Endodermal cell (in vitro differentiated cells): ENCODE measurements around the gene WDFY3. TPM values are rescaled to one million over a fixed set of nuclear protein-coding genes. Genes with fewer than 3 reads are reported as not detected.
"Not testable (repeated sequence)": the region's sequence is repeated elsewhere in the genome, so short reads cannot be mapped to it uniquely, and the experiment has no call there.

ENCODE experiments used
- DNase-seq: peaks from one replicate; pipeline ENCODE4 v3.0.0-alpha.2; 2017
- H3K27ac ChIP-seq: 2 replicates; pipeline ENCODE4 v1.5.1; 2013; ENCODE audit warnings: mild to moderate bottlenecking, low read depth, low read length, moderate library complexity
- H3K27me3 ChIP-seq: 2 replicates; pipeline ENCODE4 v1.6.1; 2013; ENCODE audit warnings: mild to moderate bottlenecking, low read length, moderate library complexity; ENCODE audit not compliant: insufficient read depth, control insufficient read depth, poor library complexity, severe bottlenecking
- H3K36me3 ChIP-seq: 2 replicates; pipeline ENCODE4 v1.7.0; 2013; ENCODE audit warnings: mild to moderate bottlenecking, low read length, moderate library complexity; ENCODE audit not compliant: control insufficient read depth, insufficient read depth
- H3K4me1 ChIP-seq: one replicate; pipeline ENCODE4 v1.7.0; 2013; ENCODE audit warnings: low read length; ENCODE audit not compliant: control insufficient read depth, insufficient read depth
- H3K4me3 ChIP-seq: 2 replicates; pipeline ENCODE4 v1.5.1; 2013; ENCODE audit warnings: mild to moderate bottlenecking, low read length, moderate library complexity
- H3K9ac ChIP-seq: 2 replicates; pipeline ENCODE4 v1.6.1; 2013; ENCODE audit warnings: mild to moderate bottlenecking, low read length, moderate library complexity; ENCODE audit not compliant: poor library complexity, severe bottlenecking; ENCODE audit errors: extremely low read depth
- H3K9me3 ChIP-seq: 2 replicates; pipeline ENCODE4 v1.6.1; 2013; ENCODE audit warnings: mild to moderate bottlenecking, low read length, moderate library complexity; ENCODE audit not compliant: control insufficient read depth
- H3K27ac Mint-ChIP-seq: 2 replicates; pipeline ENCODE4 v1.8.0; 2020; ENCODE audit warnings: mixed read lengths
- H3K27me3 Mint-ChIP-seq: 2 replicates; pipeline ENCODE4 v1.8.0; 2021; ENCODE audit warnings: mild to moderate bottlenecking, mixed read lengths; ENCODE audit not compliant: insufficient read depth
- H3K36me3 Mint-ChIP-seq: 2 replicates; pipeline ENCODE4 v1.8.0; 2020; ENCODE audit warnings: low read depth, mixed read lengths
- H3K4me1 Mint-ChIP-seq: 2 replicates; pipeline ENCODE4 v1.8.0; 2020; ENCODE audit warnings: mixed read lengths
- H3K4me3 Mint-ChIP-seq: 2 replicates; pipeline ENCODE4 v1.8.0; 2020; ENCODE audit warnings: mild to moderate bottlenecking, moderate library complexity, mixed read lengths
- H3K9me3 Mint-ChIP-seq: 2 replicates; pipeline ENCODE4 v1.8.0; 2020; ENCODE audit warnings: mild to moderate bottlenecking, mixed read lengths
- WGBS, 2 experiments: methylation state at CpG; one replicate each; pipeline versions ENCODE4 v1.1.5 to v1.1.7; 2013; ENCODE audit warnings: missing lambda C conversion rate in 2 of 2, mixed read lengths in 1 of 2; ENCODE audit not compliant: insufficient coverage in 1 of 2, insufficient read length in 1 of 2; 5-methylcytosine and 5-hydroxymethylcytosine counted together
- total RNA-seq, 2 donors: library from RNA; stranded (reverse); fragmentation: NEBNext Ultra II Directional in 1 of 2; extraction: Animal tissue kit (Norgen Biotek cat#: 25700) in 1 of 2; gene quantifications; 2 replicates in 1 of 2; 3 replicates in 1 of 2; pipeline ENCODE4 v1.2.1, GENCODE V29; 2021
- TF ChIP-seq, protein P1 (sequence below): fragments of 200-600 bp; sonication (generic); conservative IDR thresholded peaks from 2 replicates; pipeline ENCODE4 v1.5.0; 2021; ENCODE audit warnings: antibody characterized with exemption, mild to moderate bottlenecking

Gene WDFY3
- total RNA-seq, 2 donors from 2014 or later, result 91.1 to 103 TPM

DNA sequence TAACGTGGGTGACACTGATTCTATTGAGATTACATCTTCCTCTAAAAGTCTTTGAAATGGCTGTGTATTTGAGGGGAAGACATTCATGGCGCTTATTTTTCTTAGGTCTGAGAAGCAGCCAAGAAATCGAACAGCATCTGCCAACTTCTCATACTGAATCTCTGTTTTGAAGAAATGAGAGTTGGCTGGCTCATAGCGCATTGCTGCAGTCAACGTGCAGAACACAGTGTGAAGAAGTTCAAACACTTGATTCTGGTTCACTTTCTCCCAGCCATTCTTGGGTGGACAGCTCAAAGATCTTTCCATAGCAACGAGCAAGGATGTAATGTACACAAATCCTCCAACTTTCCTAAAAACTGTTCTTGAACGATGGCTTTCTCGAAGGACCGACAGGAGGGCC is 156.5 kb downstream of the WDFY3 start:
- no peaks in the 10 kb centered on the region for H3K9me3 ChIP-seq
- no peak overlapping the region for H3K27ac Mint-ChIP-seq
- H3K4me1 Mint-ChIP-seq, result no peaks in the 10 kb centered on the region
- no peak overlapping the region for H3K4me3 ChIP-seq
- no peak overlapping the region for H3K27ac ChIP-seq
- H3K27me3 Mint-ChIP-seq, result no peaks in the 10 kb centered on the region
- H3K36me3 ChIP-seq, result peaks cover 67% of the 10 kb centered on the region
- no peaks in the 10 kb centered on the region for H3K9me3 Mint-ChIP-seq
- 94 to 96% methylated on average over 4 to 9 of the region's 9 CpGs for WGBS, 2 experiments
- no peak overlapping the region for H3K4me3 Mint-ChIP-seq
- TF ChIP-seq, protein P1, sequence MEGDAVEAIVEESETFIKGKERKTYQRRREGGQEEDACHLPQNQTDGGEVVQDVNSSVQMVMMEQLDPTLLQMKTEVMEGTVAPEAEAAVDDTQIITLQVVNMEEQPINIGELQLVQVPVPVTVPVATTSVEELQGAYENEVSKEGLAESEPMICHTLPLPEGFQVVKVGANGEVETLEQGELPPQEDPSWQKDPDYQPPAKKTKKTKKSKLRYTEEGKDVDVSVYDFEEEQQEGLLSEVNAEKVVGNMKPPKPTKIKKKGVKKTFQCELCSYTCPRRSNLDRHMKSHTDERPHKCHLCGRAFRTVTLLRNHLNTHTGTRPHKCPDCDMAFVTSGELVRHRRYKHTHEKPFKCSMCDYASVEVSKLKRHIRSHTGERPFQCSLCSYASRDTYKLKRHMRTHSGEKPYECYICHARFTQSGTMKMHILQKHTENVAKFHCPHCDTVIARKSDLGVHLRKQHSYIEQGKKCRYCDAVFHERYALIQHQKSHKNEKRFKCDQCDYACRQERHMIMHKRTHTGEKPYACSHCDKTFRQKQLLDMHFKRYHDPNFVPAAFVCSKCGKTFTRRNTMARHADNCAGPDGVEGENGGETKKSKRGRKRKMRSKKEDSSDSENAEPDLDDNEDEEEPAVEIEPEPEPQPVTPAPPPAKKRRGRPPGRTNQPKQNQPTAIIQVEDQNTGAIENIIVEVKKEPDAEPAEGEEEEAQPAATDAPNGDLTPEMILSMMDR, result no peak
- no peak for DNase-seq
- H3K36me3 Mint-ChIP-seq, result peaks cover 26% of the 10 kb centered on the region
- no peaks in the 10 kb centered on the region for H3K4me1 ChIP-seq
- no peaks in the 10 kb centered on the region for H3K27me3 ChIP-seq
- H3K9ac ChIP-seq, result no peak overlapping the region

DNA sequence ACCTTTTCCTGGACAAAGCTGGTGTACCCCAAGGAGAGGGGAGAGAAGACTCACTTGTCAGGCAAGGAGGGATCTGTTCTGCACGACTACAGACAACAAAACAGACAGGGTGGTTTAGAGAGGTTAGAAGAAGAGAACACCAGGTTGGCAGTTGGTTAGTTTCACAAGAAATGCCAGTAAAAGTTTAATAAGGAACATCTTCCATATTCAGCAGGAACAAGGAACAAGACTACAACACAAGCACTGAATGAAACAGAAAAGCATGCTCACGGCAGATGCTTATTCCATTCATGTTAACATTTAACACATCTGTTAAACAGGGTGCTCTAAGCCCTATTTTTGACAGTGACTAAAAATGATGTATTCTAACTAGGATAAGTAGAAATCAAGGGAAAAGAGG is 158.2 kb downstream of the WDFY3 start:
- H3K4me3 ChIP-seq, result no peak overlapping the region
- Mint-ChIP-seq H3K4me3 (no peak overlapping the region), H3K36me3 (peaks cover 29% of the 10 kb centered on the region), H3K27ac (peak overlapping the region; percentile 2), H3K27me3 (no peaks in the 10 kb centered on the region), H3K9me3 (no peaks in the 10 kb centered on the region), H3K4me1 (no peaks in the 10 kb centered on the region)
- no peaks in the 10 kb centered on the region for H3K27me3 ChIP-seq
- no peaks in the 10 kb centered on the region for H3K4me1 ChIP-seq
- TF ChIP-seq, protein P1, result no peak
- H3K9me3 ChIP-seq, result no peaks in the 10 kb centered on the region
- no peak overlapping the region for H3K9ac ChIP-seq
- no peak for DNase-seq
- H3K27ac ChIP-seq, result no peak overlapping the region
- 93% methylated on average over 2 of the region's 2 CpGs; no CpG with 5 or more reads in 1 of the 2 experiments for WGBS, 2 experiments
- H3K36me3 ChIP-seq, result peaks cover 61% of the 10 kb centered on the region

DNA sequence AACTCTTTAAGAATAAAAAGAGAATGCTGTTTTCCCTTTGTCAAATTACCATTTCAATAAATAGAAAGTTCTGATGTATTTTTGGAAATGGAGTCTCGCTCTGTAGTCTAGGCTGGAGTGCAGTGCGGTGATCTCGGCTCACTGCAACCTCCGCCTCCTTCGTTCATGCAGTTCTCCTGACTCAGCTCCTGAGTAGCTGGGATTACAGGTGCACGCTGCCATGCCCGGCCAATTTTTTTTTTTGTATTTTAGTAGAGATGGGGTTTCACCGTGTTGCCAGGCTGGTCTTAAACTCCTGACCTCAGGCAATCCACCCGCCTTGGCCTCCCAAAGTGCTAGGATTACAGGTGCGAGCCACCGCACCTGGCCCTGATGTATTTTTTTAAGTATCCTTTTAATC is 159.9 kb downstream of the WDFY3 start:
- not testable (repeated sequence) for H3K4me3 ChIP-seq, H3K9me3 ChIP-seq, H3K4me1 ChIP-seq, H3K27me3 Mint-ChIP-seq, H3K4me3 Mint-ChIP-seq, H3K27ac ChIP-seq, H3K9me3 Mint-ChIP-seq, DNase-seq, H3K4me1 Mint-ChIP-seq, H3K27ac Mint-ChIP-seq, H3K27me3 ChIP-seq, H3K9ac ChIP-seq
- H3K36me3 Mint-ChIP-seq, result peaks cover 45% of the 10 kb centered on the region
- WGBS, 2 experiments, result 77 to 95% methylated on average over 5 to 11 of the region's 11 CpGs
- H3K36me3 ChIP-seq, result peaks cover 62% of the 10 kb centered on the region

DNA sequence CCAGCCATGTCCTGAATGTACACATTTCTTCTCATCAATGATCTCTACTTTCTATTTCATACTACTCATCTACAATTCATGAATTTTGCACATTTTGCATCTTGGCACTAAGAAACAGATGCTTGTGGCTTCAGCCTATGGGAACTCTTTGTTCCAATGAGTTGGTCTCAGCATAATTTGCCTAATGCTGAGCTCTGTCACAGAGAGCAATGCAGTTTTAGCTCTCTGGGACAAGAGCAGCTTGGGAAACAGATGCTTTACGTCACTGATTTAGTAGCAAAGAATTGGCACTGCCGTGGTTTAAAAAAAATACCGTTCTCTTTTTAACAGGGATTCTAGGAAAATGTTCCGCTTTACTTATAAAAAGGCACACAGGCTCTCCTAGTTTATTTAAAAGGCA is 162.4 kb downstream of the WDFY3 start:
- Histone ChIP-seq H3K4me3 (no peak overlapping the region), H3K27me3 (no peaks in the 10 kb centered on the region), H3K27ac (no peak overlapping the region), H3K9ac (no peak overlapping the region), H3K4me1 (no peaks in the 10 kb centered on the region), H3K36me3 (peaks cover 67% of the 10 kb centered on the region), H3K9me3 (no peaks in the 10 kb centered on the region)
- TF ChIP-seq, protein P1, result no peak
- DNase-seq, result no peak
- H3K27me3 Mint-ChIP-seq, result no peaks in the 10 kb centered on the region
- H3K4me3 Mint-ChIP-seq, result no peak overlapping the region
- H3K36me3 Mint-ChIP-seq, result peaks cover 48% of the 10 kb centered on the region
- no peaks in the 10 kb centered on the region for H3K4me1 Mint-ChIP-seq
- H3K27ac Mint-ChIP-seq, result no peak overlapping the region
- 93 to 98% methylated on average over 4 of the region's 4 CpGs for WGBS, 2 experiments
- no peaks in the 10 kb centered on the region for H3K9me3 Mint-ChIP-seq
